ENCODE results near the gene ANTXRL. TPM values are rescaled to one million over a fixed set of nuclear protein-coding genes. Genes with fewer than 3 reads are reported as not detected.
"Not testable (repeated sequence)": the region's sequence is repeated elsewhere in the genome, so short reads cannot be mapped to it uniquely, and the experiment has no call there.

ANTXRL gene
- total RNA-seq, 1 donor from 2014 or later = not detected

DNA sequence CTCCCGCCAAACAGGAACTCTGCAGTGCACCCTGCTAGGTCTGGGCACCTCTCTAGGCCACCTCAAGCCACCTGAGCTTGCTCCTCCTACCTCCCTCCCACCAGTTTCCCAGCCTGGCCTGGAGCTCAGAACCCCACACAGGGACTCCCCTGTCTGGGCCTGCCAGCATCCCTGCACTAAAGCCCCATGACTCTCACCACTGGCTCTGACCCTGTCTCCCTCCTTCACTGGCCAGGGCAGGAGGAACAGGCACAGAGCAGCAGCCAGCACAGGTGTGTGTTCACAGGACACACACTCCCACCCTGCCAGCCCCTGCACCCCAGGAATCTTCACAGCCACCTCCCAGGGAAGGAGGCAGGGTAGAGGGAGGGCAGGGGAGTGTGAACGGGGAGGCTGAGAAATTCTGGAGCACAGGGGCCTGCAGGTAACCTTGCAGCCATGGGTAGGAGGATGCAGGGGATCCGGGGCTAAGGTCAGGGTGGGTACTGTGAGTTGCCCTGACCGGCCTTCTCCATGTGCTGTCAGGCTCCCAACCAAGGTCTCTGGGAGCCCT lies 13.9 kb upstream of the ANTXRL start:
- H3K4me3 ChIP-seq = no peak overlapping the region
- no peaks in the 10 kb centered on the region for H3K36me3 ChIP-seq
- TF ChIP-seq, protein P1, sequence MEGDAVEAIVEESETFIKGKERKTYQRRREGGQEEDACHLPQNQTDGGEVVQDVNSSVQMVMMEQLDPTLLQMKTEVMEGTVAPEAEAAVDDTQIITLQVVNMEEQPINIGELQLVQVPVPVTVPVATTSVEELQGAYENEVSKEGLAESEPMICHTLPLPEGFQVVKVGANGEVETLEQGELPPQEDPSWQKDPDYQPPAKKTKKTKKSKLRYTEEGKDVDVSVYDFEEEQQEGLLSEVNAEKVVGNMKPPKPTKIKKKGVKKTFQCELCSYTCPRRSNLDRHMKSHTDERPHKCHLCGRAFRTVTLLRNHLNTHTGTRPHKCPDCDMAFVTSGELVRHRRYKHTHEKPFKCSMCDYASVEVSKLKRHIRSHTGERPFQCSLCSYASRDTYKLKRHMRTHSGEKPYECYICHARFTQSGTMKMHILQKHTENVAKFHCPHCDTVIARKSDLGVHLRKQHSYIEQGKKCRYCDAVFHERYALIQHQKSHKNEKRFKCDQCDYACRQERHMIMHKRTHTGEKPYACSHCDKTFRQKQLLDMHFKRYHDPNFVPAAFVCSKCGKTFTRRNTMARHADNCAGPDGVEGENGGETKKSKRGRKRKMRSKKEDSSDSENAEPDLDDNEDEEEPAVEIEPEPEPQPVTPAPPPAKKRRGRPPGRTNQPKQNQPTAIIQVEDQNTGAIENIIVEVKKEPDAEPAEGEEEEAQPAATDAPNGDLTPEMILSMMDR (IDR thresholded peaks at IDR 0.05; ENCODE audit: borderline replicate concordance) = no peak
- H3K4me1 ChIP-seq = no peaks in the 10 kb centered on the region
- H3K27ac ChIP-seq (replicated peaks) = no peak overlapping the region
- no peak for DNase-seq
- intact Hi-C loops (cut with micrococcal nuclease) = no loop called here
- no peaks in the 10 kb centered on the region for H3K9me3 ChIP-seq (replicated peaks)
- peaks cover 4% of the 10 kb centered on the region for H3K27me3 ChIP-seq (ENCODE audit: low read depth)

DNA sequence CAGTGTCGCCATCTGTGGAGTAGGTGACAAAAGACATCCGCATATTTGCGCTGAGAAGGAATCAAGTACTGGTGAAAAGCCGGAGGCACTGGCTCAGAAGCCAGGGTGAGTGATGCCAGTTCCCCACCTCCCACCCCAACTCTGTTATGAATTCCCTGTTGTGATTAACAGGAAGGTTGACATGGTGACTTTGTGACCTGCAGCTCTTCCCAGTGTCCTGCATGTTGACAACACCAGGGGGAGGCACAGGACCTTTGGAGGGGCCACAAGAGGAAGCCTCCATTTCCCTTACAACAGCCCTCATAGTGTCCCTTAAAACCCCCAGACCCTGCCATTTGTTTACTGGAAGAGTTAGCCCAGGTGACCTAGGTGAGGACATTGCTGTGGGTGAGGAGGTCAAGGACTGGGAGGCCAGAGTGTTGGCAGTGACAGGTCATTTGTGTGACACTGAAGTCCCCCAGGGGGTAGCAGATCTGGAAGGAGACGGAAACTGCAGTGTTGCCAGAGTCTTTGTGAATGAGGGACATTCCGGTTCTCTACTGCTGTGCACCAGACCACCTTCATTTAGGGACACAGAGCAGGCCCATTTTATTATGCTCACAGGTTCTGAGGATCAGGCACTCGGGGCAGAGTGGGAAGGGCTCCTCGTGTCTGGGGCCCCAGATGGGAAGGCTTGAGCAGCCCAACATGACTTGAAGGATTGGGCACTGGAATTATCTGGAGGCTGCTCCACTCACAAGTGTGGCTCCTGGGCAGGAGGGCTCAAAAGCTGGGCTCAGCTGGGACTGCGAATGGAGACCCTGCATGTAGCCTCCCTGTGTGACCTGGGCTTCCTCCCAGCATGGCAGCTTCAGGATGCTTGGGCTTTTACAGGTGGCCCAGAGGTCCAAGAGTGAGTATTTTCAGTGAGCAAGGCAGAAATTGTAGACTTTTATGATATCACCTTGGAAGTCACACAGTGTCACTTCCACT lies 13.0 kb upstream of the ANTXRL start:
- peaks cover 4% of the 10 kb centered on the region for H3K27me3 ChIP-seq (ENCODE audit: low read depth)
- no peak for DNase-seq
- H3K9me3 ChIP-seq (replicated peaks) = no peaks in the 10 kb centered on the region
- intact Hi-C loops (cut with micrococcal nuclease) = no loop called here
- TF ChIP-seq, protein P1 (IDR thresholded peaks at IDR 0.05; ENCODE audit: borderline replicate concordance) = peak; percentile 23
- H3K27ac ChIP-seq (replicated peaks) = no peak overlapping the region
- H3K4me3 ChIP-seq = no peak overlapping the region
- H3K36me3 ChIP-seq = no peaks in the 10 kb centered on the region
- H3K4me1 ChIP-seq = no peaks in the 10 kb centered on the region

DNA sequence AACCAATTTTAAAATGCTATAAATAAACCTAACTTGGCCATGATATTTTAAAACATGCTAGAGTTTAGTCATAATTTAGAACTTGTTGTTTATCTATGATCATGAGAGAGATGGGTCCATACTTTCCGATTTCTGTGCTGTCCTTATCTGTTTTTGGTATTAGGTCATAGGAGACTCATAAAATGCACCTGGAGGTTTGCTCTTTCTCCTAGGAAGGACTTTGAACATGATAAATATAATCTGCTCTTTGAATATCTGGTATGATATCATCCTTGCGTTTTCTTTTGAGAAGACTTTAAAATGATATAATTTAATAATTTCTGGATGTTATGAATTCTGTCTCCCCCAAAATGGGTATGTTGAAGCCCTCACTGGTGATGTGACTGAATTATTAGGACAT lies 9.0 kb upstream of the ANTXRL start:
- no peak for DNase-seq
- TF ChIP-seq, protein P1 (IDR thresholded peaks at IDR 0.05; ENCODE audit: borderline replicate concordance) = no peak
- Histone ChIP-seq H3K4me1 (peaks cover 6% of the 10 kb centered on the region), H3K9me3 (replicated peaks) (no peaks in the 10 kb centered on the region), H3K36me3 (no peaks in the 10 kb centered on the region), H3K27ac (replicated peaks) (no peak overlapping the region), H3K27me3 (ENCODE audit: low read depth) (peaks cover 9% of the 10 kb centered on the region), H3K4me3 (no peak overlapping the region)
- intact Hi-C loops (cut with micrococcal nuclease) = no loop called here

DNA sequence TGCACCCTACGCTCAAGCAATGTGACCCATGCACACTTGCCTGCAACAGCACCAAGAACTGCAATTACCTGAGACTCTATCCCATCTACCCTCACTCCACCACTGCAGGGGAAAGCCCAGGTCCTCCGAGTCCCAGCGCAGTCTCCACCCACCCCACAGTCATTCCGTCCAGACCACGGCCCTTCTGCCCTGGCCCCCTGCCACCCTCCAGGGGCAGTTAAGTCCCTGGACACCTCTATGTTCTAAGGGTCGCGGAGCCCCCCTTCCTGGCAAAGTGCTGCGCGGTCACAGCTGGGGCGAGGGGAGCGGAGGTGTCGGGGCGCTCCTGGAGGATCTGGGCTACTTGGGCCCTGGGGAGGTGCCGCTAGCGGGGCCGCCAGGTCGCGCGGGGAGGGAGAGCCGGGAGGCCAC lies 4.4 kb upstream of the ANTXRL start:
- H3K36me3 ChIP-seq; H3K27ac ChIP-seq (replicated peaks); DNase-seq; H3K9me3 ChIP-seq (replicated peaks); H3K27me3 ChIP-seq (ENCODE audit: low read depth): not testable (repeated sequence)
- Histone ChIP-seq H3K4me1 (peaks cover 24% of the 10 kb centered on the region), H3K4me3 (peak overlapping the region; percentile 71)
- intact Hi-C loops (cut with micrococcal nuclease) = loop anchor here (5.0 kb wide), 1 partner anchor 175 kb away; no protein-coding TSS in a partner anchor

DNA sequence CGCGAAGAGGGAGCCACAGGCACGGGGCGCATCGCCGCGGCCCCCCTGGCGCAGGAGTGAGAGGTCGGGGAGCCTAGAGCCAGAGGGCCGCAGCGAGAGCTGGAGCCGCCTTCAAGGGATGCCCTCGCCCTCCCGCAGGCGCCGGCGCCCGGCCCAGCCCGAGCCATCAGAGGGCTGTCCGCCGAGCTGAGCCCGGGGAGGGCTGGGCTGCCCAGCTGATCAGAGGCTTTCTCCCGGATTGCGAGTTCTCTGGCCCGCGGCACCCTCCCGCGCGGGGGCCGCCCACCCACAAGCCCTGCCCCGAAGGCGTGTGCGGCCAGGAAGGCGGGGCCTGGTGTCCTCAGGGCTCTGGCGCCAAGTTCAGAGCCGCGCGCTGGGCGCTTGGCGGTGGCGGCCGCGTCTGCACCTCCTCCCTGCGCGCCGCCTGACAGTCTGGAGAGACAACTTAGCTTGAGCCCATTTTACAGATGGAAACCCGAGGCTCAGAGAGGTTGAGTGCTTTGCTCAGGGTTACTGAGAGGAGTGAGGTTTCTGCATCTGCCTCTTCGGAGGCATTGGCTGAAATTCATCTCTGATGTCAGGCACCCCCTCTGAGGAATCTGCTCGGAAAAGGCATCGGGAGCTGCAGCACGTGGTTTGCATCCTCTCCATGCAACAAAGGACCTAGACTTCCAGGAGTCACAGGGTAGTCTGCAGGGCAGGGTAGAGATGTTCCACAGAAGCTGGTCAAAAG lies 3.8 kb upstream of the ANTXRL start:
- H3K27me3 ChIP-seq (ENCODE audit: low read depth) = peaks cover 6% of the 10 kb centered on the region
- TF ChIP-seq, protein P1 (IDR thresholded peaks at IDR 0.05; ENCODE audit: borderline replicate concordance) = no peak
- no peaks in the 10 kb centered on the region for H3K36me3 ChIP-seq
- peak; percentile 85 for DNase-seq
- peak overlapping the region; percentile 71 for H3K4me3 ChIP-seq
- H3K9me3 ChIP-seq (replicated peaks) = no peaks in the 10 kb centered on the region
- no peak overlapping the region for H3K27ac ChIP-seq (replicated peaks)
- H3K4me1 ChIP-seq = peaks cover 24% of the 10 kb centered on the region
- intact Hi-C loops (cut with micrococcal nuclease) = loop anchor here (5.0 kb wide), 1 partner anchor 176 kb away; no protein-coding TSS in a partner anchor

All from left ventricle myocardium inferior (tissue), 1 donor.